ENCODE results near the gene TCEA3.

The TCEA3 gene

GRCh38 chr1:23424293-23425192 lies at the start of gene TCEA3:
Gene TCEA3, minus strand, starts transcription at chr1:23424748. Its CDS starts 115 bp downstream, at chr1:23424633.
- DNase-seq (ENCODE audit: low read depth), result no peak

- DNase-seq (ENCODE audit: low read depth), result no peak
Observed at GRCh38 chr1:23473037-23473800, 48.7 kb upstream of the TCEA3 start.

GRCh38 chr1:23472351-23473036 lies 47.9 kb upstream of the TCEA3 start:
- no peak for DNase-seq (ENCODE audit: low read depth)

GRCh38 chr1:23471473-23472075 lies 47.0 kb upstream of the TCEA3 start:
- no peak for DNase-seq (ENCODE audit: low read depth)

- DNase-seq (ENCODE audit: low read depth), result no peak
Observed at GRCh38 chr1:23470282-23471070, 45.9 kb upstream of the TCEA3 start.

GRCh38 chr1:23469372-23469982 lies 44.9 kb upstream of the TCEA3 start:
- no peak for DNase-seq (ENCODE audit: low read depth)

- no peak for DNase-seq (ENCODE audit: low read depth)
Observed at GRCh38 chr1:23466423-23466989, 42.0 kb upstream of the TCEA3 start.

- no peak for DNase-seq (ENCODE audit: low read depth)
Observed at GRCh38 chr1:23463286-23463685, 38.7 kb upstream of the TCEA3 start.

- no peak for DNase-seq (ENCODE audit: low read depth)
Observed at GRCh38 chr1:23462766-23463165, 38.2 kb upstream of the TCEA3 start.

- DNase-seq (ENCODE audit: low read depth), result no peak
Observed at GRCh38 chr1:23461050-23461449, 36.5 kb upstream of the TCEA3 start.

GRCh38 chr1:23460519-23460918 lies 36.0 kb upstream of the TCEA3 start:
- DNase-seq (ENCODE audit: low read depth), result no peak

- DNase-seq (ENCODE audit: low read depth), result no peak
Observed at GRCh38 chr1:23459338-23459757, 34.8 kb upstream of the TCEA3 start.

GRCh38 chr1:23456226-23456625 lies 31.7 kb upstream of the TCEA3 start:
- no peak for DNase-seq (ENCODE audit: low read depth)

- no peak for DNase-seq (ENCODE audit: low read depth)
Observed at GRCh38 chr1:23453455-23454000, 29.0 kb upstream of the TCEA3 start.

GRCh38 chr1:23452011-23452411 lies 27.5 kb upstream of the TCEA3 start:
- DNase-seq (ENCODE audit: low read depth), result peak; percentile 24

- DNase-seq (ENCODE audit: low read depth), result no peak
Observed at GRCh38 chr1:23451441-23451840, 26.9 kb upstream of the TCEA3 start.

- no peak for DNase-seq (ENCODE audit: low read depth)
Observed at GRCh38 chr1:23450894-23451293, 26.3 kb upstream of the TCEA3 start.

GRCh38 chr1:23449958-23450357 lies 25.4 kb upstream of the TCEA3 start:
- no peak for DNase-seq (ENCODE audit: low read depth)

GRCh38 chr1:23449306-23449705 lies 24.8 kb upstream of the TCEA3 start:
- no peak for DNase-seq (ENCODE audit: low read depth)

GRCh38 chr1:23448846-23449245 lies 24.3 kb upstream of the TCEA3 start:
- no peak for DNase-seq (ENCODE audit: low read depth)
